Measurements from ENCODE around the gene DST. TPM values are rescaled to one million over a fixed set of nuclear protein-coding genes. Genes with fewer than 3 reads are reported as not detected.

Gene DST
- total RNA-seq, 1 experiment from 2014 or later = 91.9 TPM

DNA sequence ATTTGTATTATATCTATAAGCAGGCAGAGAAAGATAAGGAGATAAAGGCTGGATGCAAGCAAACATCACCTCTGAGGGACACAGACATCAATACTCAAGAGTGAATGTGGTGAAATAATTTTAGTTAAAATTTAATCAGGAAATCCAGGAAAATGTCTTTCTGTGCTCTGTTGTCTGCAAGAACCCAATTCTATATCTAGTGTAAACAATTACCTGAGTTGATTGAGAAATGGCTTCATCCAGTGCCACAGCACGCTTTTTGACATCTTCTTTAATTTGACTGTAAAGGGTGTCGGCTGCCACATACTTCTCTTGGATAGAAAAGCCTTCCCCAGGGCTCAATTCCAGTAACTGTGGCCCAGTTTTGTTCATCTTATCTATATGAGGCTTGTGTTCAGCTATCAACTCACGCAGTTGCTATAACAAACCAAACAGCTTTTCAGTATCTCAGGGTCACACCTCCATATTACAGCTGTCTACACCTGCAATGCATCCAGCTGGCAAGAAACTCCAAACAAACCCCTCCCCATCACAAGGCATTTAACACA lies 131.6 kb downstream of the DST start:
- H4K8ac ChIP-seq (replicated peaks; ENCODE audit: insufficient read length, low read depth, low read length) = no peak overlapping the region
- H2BK15ac ChIP-seq (ENCODE audit: low read depth, low read length) = no peak overlapping the region
- DNase-seq = no peak
- no peaks in the 10 kb centered on the region for H3K9me3 Mint-ChIP-seq
- H4K91ac ChIP-seq (ENCODE audit: insufficient read length, low read depth, low read length) = no peak overlapping the region
- H2BK5ac ChIP-seq (ENCODE audit: insufficient read length, low read length) = no peak overlapping the region
- no peaks in the 10 kb centered on the region for H4K20me1 ChIP-seq (ENCODE audit: control insufficient read depth, insufficient read depth, insufficient read length)
- no peak overlapping the region for H3K4ac ChIP-seq (ENCODE audit: low read depth, low read length)
- no peak overlapping the region for H3K23ac ChIP-seq (ENCODE audit: insufficient read length, low read depth, low read length)
- no peak overlapping the region for H3K4me3 Mint-ChIP-seq
- H4K5ac ChIP-seq (ENCODE audit: insufficient read length, low read depth, low read length) = no peak overlapping the region
- peaks cover 20 to 55% (median 38%) of the 10 kb centered on the region in 3 experiments; a peak in 6 of 7 replicates for H3K36me3 Mint-ChIP-seq (ENCODE audit: insufficient read depth in 1 of 3, low read depth in 3 of 3)
- TF ChIP-seq, protein P1, sequence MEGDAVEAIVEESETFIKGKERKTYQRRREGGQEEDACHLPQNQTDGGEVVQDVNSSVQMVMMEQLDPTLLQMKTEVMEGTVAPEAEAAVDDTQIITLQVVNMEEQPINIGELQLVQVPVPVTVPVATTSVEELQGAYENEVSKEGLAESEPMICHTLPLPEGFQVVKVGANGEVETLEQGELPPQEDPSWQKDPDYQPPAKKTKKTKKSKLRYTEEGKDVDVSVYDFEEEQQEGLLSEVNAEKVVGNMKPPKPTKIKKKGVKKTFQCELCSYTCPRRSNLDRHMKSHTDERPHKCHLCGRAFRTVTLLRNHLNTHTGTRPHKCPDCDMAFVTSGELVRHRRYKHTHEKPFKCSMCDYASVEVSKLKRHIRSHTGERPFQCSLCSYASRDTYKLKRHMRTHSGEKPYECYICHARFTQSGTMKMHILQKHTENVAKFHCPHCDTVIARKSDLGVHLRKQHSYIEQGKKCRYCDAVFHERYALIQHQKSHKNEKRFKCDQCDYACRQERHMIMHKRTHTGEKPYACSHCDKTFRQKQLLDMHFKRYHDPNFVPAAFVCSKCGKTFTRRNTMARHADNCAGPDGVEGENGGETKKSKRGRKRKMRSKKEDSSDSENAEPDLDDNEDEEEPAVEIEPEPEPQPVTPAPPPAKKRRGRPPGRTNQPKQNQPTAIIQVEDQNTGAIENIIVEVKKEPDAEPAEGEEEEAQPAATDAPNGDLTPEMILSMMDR (conservative IDR thresholded peaks at IDR 0.05) = no peak
- H2BK120ac ChIP-seq (ENCODE audit: low read depth, low read length, poor library complexity, severe bottlenecking) = no peak overlapping the region
- no peak overlapping the region for H3K9ac ChIP-seq (ENCODE audit: extremely low read depth, insufficient read length, low read length)
- no peak overlapping the region for H3K56ac ChIP-seq (ENCODE audit: insufficient read length, low read depth, low read length)
- no peaks in the 10 kb centered on the region for H3K27me3 Mint-ChIP-seq (ENCODE audit: low read depth)
- no peaks in the 10 kb centered on the region for H3K9me3 ChIP-seq (ENCODE audit: control insufficient read depth, low read depth, low read length)
- no peaks in the 10 kb centered on the region for H3K27me3 ChIP-seq (ENCODE audit: insufficient read depth, low read length)
- H3K14ac ChIP-seq (ENCODE audit: insufficient read depth, low read length) = no peak overlapping the region
- H3K4me1 Mint-ChIP-seq = no peaks in the 10 kb centered on the region
- no peak overlapping the region for H3K27ac ChIP-seq (ENCODE audit: insufficient read length, low read depth, low read length)
- no peak overlapping the region for H2AK5ac ChIP-seq (ENCODE audit: insufficient read length, low read length)
- no peaks in the 10 kb centered on the region for H3K79me1 ChIP-seq (ENCODE audit: insufficient read depth, low read depth, low read length, poor library complexity, severe bottlenecking)
- H3K79me2 ChIP-seq (ENCODE audit: insufficient read depth, low read length) = no peaks in the 10 kb centered on the region
- no peaks in the 10 kb centered on the region for H3K23me2 ChIP-seq (ENCODE audit: insufficient read length, low read depth, low read length, poor library complexity, severe bottlenecking)
- H2AFZ ChIP-seq (ENCODE audit: low read length) = no peak overlapping the region
- WGBS (ENCODE audit: extremely low coverage, insufficient read length, low lambda C conversion rate) = no CpG with 5 or more reads among the region's 3 CpGs
- no peak overlapping the region for H3K4me2 ChIP-seq (ENCODE audit: insufficient read depth, insufficient read length, low read length)
- no peak overlapping the region for H2BK12ac ChIP-seq (ENCODE audit: insufficient read length, low read depth, low read length)
- no peak overlapping the region for H3T11ph ChIP-seq (ENCODE audit: low read length)
- no peak overlapping the region for H2BK20ac ChIP-seq (ENCODE audit: low read depth, low read length, poor library complexity, severe bottlenecking)
- no peak overlapping the region for H3K18ac ChIP-seq (ENCODE audit: insufficient read length, low read depth, low read length)
- no peak overlapping the region; a peak in 1 of 7 replicates for H3K27ac Mint-ChIP-seq
- no peaks in the 10 kb centered on the region for H3K4me1 ChIP-seq (ENCODE audit: insufficient read depth, low read length)
